Measurements from ENCODE around the gene ELL2.

GRCh38 chr5:95859661-95860060 is 102.0 kb downstream of the ELL2 start:
- TF ChIP-seq CTCF (IDR thresholded peaks at IDR 0.05) (no peak), POLR2A (IDR thresholded peaks at IDR 0.05) (no peak)

Data from sigmoid colon (tissue), 3 donors.